Endothelial cell of umbilical vein (primary cell): ENCODE measurements around the gene SLFNL1. TPM values are rescaled to one million over a fixed set of nuclear protein-coding genes. Genes with fewer than 3 reads are reported as not detected.
A peak's percentile ranks its signal among the peaks of the same experiment; 100 is the strongest.

Experiments
- BruUV-seq: library from RNA; stranded (reverse); fragments of 400-500 nt; replicated peaks from 2 replicates; lab custom pipeline; 2021; lab: Mats Ljungman, UMichigan
- CTCF ChIA-PET: fragments of 300-600, 350-600 bp; sonication (Branson Sonifier 250); formaldehyde crosslinking; loops from one replicate; lab custom pipeline; 2021; ENCODE audit warnings: antibody characterized with exemption, inconsistent platforms; lab: Charles Lee
- POLR2A ChIA-PET: fragments of 300-600, 350-600 bp; sonication (Branson Sonifier 250); formaldehyde crosslinking; loops from one replicate; lab custom pipeline; 2021; ENCODE audit warnings: antibody characterized with exemption, inconsistent platforms; lab: Charles Lee
- DNase-seq: peaks from one replicate; pipeline ENCODE4 v3.0.0-alpha.2; 2011; ENCODE audit warnings: low read depth, low spot score
- FAIRE-seq: peaks from 2 replicates; lab custom pipeline; 2011; peaks lifted over from hg19 to GRCh38; lab: Jason Lieb, UNC
- H2AFZ ChIP-seq: 2 replicates; pipeline ENCODE4 v1.6.0; 2012; ENCODE audit warnings: low read depth, low read length, control low read depth, inconsistent platforms
- H3K27ac ChIP-seq: 2 replicates; pipeline ENCODE4 v1.5.1; 2011; ENCODE audit warnings: low read depth, mild to moderate bottlenecking, control low read depth, low read length, moderate library complexity; ENCODE audit not compliant: insufficient read depth
- H3K27me3 ChIP-seq, 2 experiments: 2 replicates each; pipeline versions ENCODE4 v1.6.0 to v1.6.1; 2011; ENCODE audit warnings: low read length in 2 of 2, mixed read lengths in 1 of 2; ENCODE audit not compliant: control insufficient read depth in 2 of 2, insufficient read depth in 2 of 2
- H3K36me3 ChIP-seq, 2 experiments: 2 replicates in 1 of 2; 3 replicates in 1 of 2; pipeline ENCODE4 v1.5.1; 2011; ENCODE audit warnings: low read length in 2 of 2, mild to moderate bottlenecking in 1 of 2, moderate library complexity in 1 of 2; ENCODE audit not compliant: control insufficient read depth in 2 of 2, insufficient read depth in 2 of 2; ENCODE audit errors: extremely low read depth in 1 of 2
- H3K4me1 ChIP-seq: 3 replicates; pipeline ENCODE4 v1.5.1; 2011; ENCODE audit warnings: mild to moderate bottlenecking, low read length; ENCODE audit not compliant: control insufficient read depth, insufficient read depth; ENCODE audit errors: extremely low read depth
- H3K4me2 ChIP-seq: 2 replicates; pipeline ENCODE4 v1.6.1; 2011; ENCODE audit warnings: low read length, control low read depth, mixed read lengths; ENCODE audit not compliant: insufficient read depth
- H3K4me3 ChIP-seq, 3 experiments: fragments of 200-600 bp in 1 of 3; sonication (generic), shearing (Covaris generic) in 1 of 3; replicated peaks in 1 of 3; 2 replicates each; pipeline ENCODE4 v1.5.1; 2011 to 2016; ENCODE audit warnings: control low read depth in 3 of 3, low read length in 3 of 3, mild to moderate bottlenecking in 2 of 3, inconsistent platforms in 1 of 3, low read depth in 1 of 3, moderate library complexity in 1 of 3; ENCODE audit not compliant: insufficient read depth in 1 of 3
- H3K79me2 ChIP-seq: 2 replicates; pipeline ENCODE4 v1.6.0; 2012; ENCODE audit warnings: low read length, inconsistent platforms; ENCODE audit not compliant: control insufficient read depth, insufficient read depth
- H3K9ac ChIP-seq: replicated peaks from 2 replicates; pipeline ENCODE3; 2011; ENCODE audit warnings: low read length, control low read depth; ENCODE audit not compliant: insufficient read depth; ENCODE audit errors: extremely low read depth
- H3K9me1 ChIP-seq: replicated peaks from 3 replicates; pipeline ENCODE4 v1.6.0; 2011; ENCODE audit warnings: mild to moderate bottlenecking, low read length; ENCODE audit not compliant: control insufficient read depth, insufficient read depth; ENCODE audit errors: extremely low read depth
- H3K9me3 ChIP-seq: replicated peaks from 2 replicates; pipeline ENCODE4 v1.5.1; 2012; ENCODE audit warnings: low read length, inconsistent platforms; ENCODE audit not compliant: control insufficient read depth, insufficient read depth
- H4K20me1 ChIP-seq: replicated peaks from 2 replicates; pipeline ENCODE3; 2011; ENCODE audit warnings: mild to moderate bottlenecking, low read length; ENCODE audit not compliant: control insufficient read depth, insufficient read depth; ENCODE audit errors: extremely low read depth
- CTCF ChIP-seq, 2 donors: IDR thresholded peaks; 1 replicate in 1 of 2; 2 replicates in 1 of 2; pipeline ENCODE4 v1.5.1; 2011; ENCODE audit warnings: low read length in 2 of 2, mild to moderate bottlenecking in 2 of 2, moderate library complexity in 2 of 2, control low read depth in 1 of 2, inconsistent platforms in 1 of 2, low read depth in 1 of 2; ENCODE audit not compliant: insufficient read depth in 1 of 2; ENCODE audit errors: extremely low read depth in 1 of 2
- EZH2 ChIP-seq: IDR thresholded peaks from 2 replicates; pipeline ENCODE4 v1.6.1; 2012; ENCODE audit warnings: borderline replicate concordance, low read depth, mild to moderate bottlenecking, moderate library complexity, low read length, inconsistent platforms; ENCODE audit not compliant: severe bottlenecking
- FOS ChIP-seq: IDR thresholded peaks from 2 replicates; pipeline ENCODE4 v1.6.1; 2011; ENCODE audit warnings: mild to moderate bottlenecking, low read length, moderate library complexity, borderline replicate concordance; ENCODE audit not compliant: insufficient read depth
- GATA2 ChIP-seq: IDR thresholded peaks from 2 replicates; pipeline ENCODE4 v1.7.0; 2011; ENCODE audit warnings: low read depth, mild to moderate bottlenecking, moderate library complexity, mixed read lengths, low read length; ENCODE audit not compliant: insufficient read length, insufficient read depth
- JUN ChIP-seq: IDR thresholded peaks from 2 replicates; pipeline ENCODE4 v1.6.1; 2011; ENCODE audit warnings: borderline replicate concordance, low read depth; ENCODE audit not compliant: insufficient read length, insufficient read depth
- MAX ChIP-seq: IDR thresholded peaks from 2 replicates; pipeline ENCODE4 v1.6.1; 2011; ENCODE audit not compliant: insufficient read depth, insufficient read length
- MYC ChIP-seq: IDR thresholded peaks from one replicate; pipeline ENCODE4 v1.6.1; 2011; ENCODE audit warnings: mild to moderate bottlenecking, low read depth, low read length
- POLR2A ChIP-seq: IDR thresholded peaks from 2 replicates; pipeline ENCODE4 v1.6.1; 2012; ENCODE audit warnings: low read depth, mild to moderate bottlenecking, control low read depth, low read length
- POLR2AphosphoS5 ChIP-seq: IDR thresholded peaks from 2 replicates; pipeline ENCODE4 v1.6.1; 2012; ENCODE audit warnings: low read depth, mild to moderate bottlenecking, control low read depth, low read length, moderate library complexity; ENCODE audit not compliant: insufficient read depth
- dilution Hi-C: fragments of 300-500 bp; cut with MboI; formaldehyde crosslinking; loops from one replicate; pipeline ENCODE4 v1.15.0; 2019; ENCODE audit warnings: low sequenced_read_pairs; ENCODE audit not compliant: extremely low pct_ligation_motif_present
- intact Hi-C: fragments of 100-400 bp; cut with micrococcal nuclease; formaldehyde crosslinking; loops from one replicate; pipeline ENCODE4 v1.10.0; 2022
- polyA plus RNA-seq, 4 experiments: library from polyadenylated mRNA; depleted of rRNA in 3 of 4; stranded (reverse) in 3 of 4; unstranded in 1 of 4; fragments of >200 nt; gene quantifications; 2 replicates each; pipeline versions ENCODE4 v1.2.1 to v1.2.3, GENCODE V29; 2011 to 2012; ENCODE audit warnings: missing spikeins in 1 of 4
- total RNA-seq: library from RNA; stranded (reverse); gene quantifications from 2 replicates; pipeline ENCODE4 v1.2.3, GENCODE V29; 2021

Gene SLFNL1
- total and polyA plus RNA-seq, 2 donors (not counting 3 experiments of a cell fraction or from before 2014, with no cell fraction given) = 0.14 to 0.29 TPM

GRCh38 chr1:41051022-41051421 lies 29.5 kb upstream of the SLFNL1 start:
- H3K27ac ChIP-seq = no peak overlapping the region
- no peak overlapping the region for H3K9ac ChIP-seq
- dilution Hi-C loops = no loop called here
- no peaks in the 10 kb centered on the region for H3K79me2 ChIP-seq
- no peak overlapping the region for H3K4me3 ChIP-seq
- FAIRE-seq (peak; percentile 40), DNase-seq (peak; percentile 45)
- peaks cover 13% of the 10 kb centered on the region for H3K4me1 ChIP-seq
- no peaks in the 10 kb centered on the region for H3K9me3 ChIP-seq
- no peaks in the 10 kb centered on the region for H4K20me1 ChIP-seq
- intact Hi-C loops = no loop called here
- no peaks in the 10 kb centered on the region for H3K27me3 ChIP-seq
- ChIA-PET POLR2A (no interaction called here), CTCF (interaction anchor here (0.9 to 1.7 kb wide), 2 partner anchors 10 to 11 kb away, joined by 3 read pairs; no protein-coding TSS in a partner anchor)
- H3K36me3 ChIP-seq = peaks cover 0 to 8% of the 10 kb centered on the region in 2 experiments
- no peak overlapping the region for H3K4me2 ChIP-seq
- H2AFZ ChIP-seq = no peak overlapping the region
- no peak for TF ChIP-seq MYC
- TF ChIP-seq JUN = no peak
- no peak for TF ChIP-seq CTCF (IDR thresholded peaks at IDR 0.05; ENCODE audit: extremely low read depth in 1 of 2, insufficient read depth in 1 of 2, low read depth in 1 of 2, low read length in 2 of 2)
- no peak for TF ChIP-seq GATA2
- TF ChIP-seq POLR2A = no peak
- no peak for TF ChIP-seq FOS
- no peak for TF ChIP-seq EZH2
- TF ChIP-seq POLR2AphosphoS5 = no peak
- no peak for TF ChIP-seq MAX
- no peaks in the 10 kb centered on the region for H3K9me1 ChIP-seq
- no TSS peak for BruUV-seq
